Left colon (tissue), 2 donors: Measurements from ENCODE around the gene CXCL13. TPM values are rescaled to one million over a fixed set of nuclear protein-coding genes. Genes with fewer than 3 reads are reported as not detected.
A peak's percentile ranks its signal among the peaks of the same experiment; 100 is the strongest.
"Not testable (repeated sequence)": the region's sequence is repeated elsewhere in the genome, so short reads cannot be mapped to it uniquely, and the experiment has no call there.

ENCODE experiments used
- ATAC-seq: fragments of 200-7000 bp; cut with Tn5 transposase; one replicate; pipeline ENCODE4 v1.9.1; 2020; ENCODE audit warnings: mild to moderate bottlenecking, moderate library complexity
- DNase-seq, 2 donors: peaks; one replicate each; pipeline ENCODE4 v3.0.0-alpha.2; 2020
- intact Hi-C, 2 donors: fragments of 100-400 bp; cut with DNase I in 1 of 2; cut with micrococcal nuclease in 1 of 2; formaldehyde crosslinking; loops; one replicate each; pipeline versions ENCODE4 v1.11.2 to v1.14.0; 2022; cut with DNase I, micrococcal nuclease
- long read RNA-seq: library from polyadenylated mRNA; unstranded; transcript quantifications from one replicate; pipeline ENCODE4 v2.0.0, GENCODE V29; 2021
- total RNA-seq, 2 donors: library from RNA; stranded (reverse); fragmentation: NEBNext Ultra II Directional; extraction: Animal tissue kit (Norgen Biotek cat#: 25700); gene quantifications; one replicate each; pipeline ENCODE4 v1.2.1, GENCODE V29; 2021
- donor health status: DM: no; HTN: no; CAD: no.
- donor health status: DM: yes; HTN: yes; CAD: no.

CXCL13 gene
- total RNA-seq = under 1 TPM; 0.24 to 0.42 TPM
- long read RNA-seq, partial matches to known transcripts = 0 of 1 reads
- long read RNA-seq, other reads (novel, unspliced or antisense) = 1 of 1 reads

DNA sequence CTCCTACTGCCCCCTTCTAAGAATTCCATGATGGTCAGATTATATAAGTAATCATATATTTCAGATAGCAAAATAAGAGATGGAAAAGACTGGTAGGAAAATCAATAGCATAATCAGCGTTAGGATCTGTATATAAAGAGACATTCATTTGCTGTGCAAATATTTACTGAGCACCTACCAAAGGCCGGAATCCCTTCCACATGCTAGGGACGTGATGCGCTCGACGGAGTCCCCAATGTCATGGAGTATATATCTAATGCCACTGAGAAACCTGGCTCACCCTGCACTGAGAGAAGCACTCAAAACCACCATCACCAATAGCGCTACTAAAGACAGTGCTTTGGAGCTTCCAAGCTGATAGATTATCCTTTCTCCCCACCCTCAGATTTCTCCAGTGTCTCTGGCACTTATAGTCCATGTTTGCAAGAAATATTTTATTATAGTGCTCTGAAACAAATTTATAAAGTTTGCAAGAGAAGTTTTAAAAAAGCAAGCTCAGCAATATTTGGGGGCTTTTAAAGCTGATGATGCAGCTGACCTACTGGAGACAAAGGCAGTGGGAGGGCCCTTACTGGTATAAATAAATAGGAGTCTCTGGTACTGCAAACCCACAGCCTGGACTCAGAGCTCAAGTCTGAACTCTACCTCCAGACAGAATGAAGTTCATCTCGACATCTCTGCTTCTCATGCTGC lies at the start of gene CXCL13:
TSS of gene CXCL13 (plus strand) at position 611 of the 693 bp plus-strand sequence. CDS start at position 657, 46 bp downstream.
- DNase-seq = no peak
- intact Hi-C loops = no loop called here
- ATAC-seq = no peak

- DNase-seq = no peak
- ATAC-seq = peak; percentile 89
- intact Hi-C loops = no loop called here
Measured at GRCh38 chr4:77560170-77560569, 45.5 kb upstream of the CXCL13 start.

DNA sequence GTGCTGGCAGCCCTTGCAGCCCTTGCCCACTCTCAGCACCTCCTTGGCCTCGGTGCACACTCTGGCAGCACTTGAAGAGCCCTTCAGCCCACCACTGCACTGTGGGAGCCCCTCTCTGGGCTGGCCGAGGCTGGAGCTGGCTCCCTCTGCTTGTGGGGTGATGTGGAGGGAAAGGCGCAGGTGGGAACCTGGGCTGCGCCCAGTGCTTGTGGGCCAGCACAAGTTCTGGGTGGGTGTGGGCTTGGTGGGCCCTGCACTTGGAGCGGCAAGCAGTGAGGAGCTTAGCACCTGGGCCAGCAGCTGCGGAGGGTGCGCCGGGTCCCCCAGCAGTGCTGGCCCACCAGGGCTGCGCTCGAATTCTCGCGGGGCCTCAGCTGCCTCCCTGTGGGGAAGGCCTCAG lies 43.9 kb upstream of the CXCL13 start:
- DNase-seq, intact Hi-C loops, ATAC-seq: not testable (repeated sequence)

- intact Hi-C loops = no loop called here
- DNase-seq (peak; percentile 15 to 67), ATAC-seq (peak; percentile 78)
Measured at GRCh38 chr4:77564231-77564630, 41.4 kb upstream of the CXCL13 start.

- DNase-seq (no peak), ATAC-seq (no peak)
- intact Hi-C loops = no loop called here
Measured at GRCh38 chr4:77566148-77566547, 39.5 kb upstream of the CXCL13 start.

- intact Hi-C loops = no loop called here
- ATAC-seq = no peak
- no peak for DNase-seq
Measured at GRCh38 chr4:77567549-77567948, 38.1 kb upstream of the CXCL13 start.

DNA sequence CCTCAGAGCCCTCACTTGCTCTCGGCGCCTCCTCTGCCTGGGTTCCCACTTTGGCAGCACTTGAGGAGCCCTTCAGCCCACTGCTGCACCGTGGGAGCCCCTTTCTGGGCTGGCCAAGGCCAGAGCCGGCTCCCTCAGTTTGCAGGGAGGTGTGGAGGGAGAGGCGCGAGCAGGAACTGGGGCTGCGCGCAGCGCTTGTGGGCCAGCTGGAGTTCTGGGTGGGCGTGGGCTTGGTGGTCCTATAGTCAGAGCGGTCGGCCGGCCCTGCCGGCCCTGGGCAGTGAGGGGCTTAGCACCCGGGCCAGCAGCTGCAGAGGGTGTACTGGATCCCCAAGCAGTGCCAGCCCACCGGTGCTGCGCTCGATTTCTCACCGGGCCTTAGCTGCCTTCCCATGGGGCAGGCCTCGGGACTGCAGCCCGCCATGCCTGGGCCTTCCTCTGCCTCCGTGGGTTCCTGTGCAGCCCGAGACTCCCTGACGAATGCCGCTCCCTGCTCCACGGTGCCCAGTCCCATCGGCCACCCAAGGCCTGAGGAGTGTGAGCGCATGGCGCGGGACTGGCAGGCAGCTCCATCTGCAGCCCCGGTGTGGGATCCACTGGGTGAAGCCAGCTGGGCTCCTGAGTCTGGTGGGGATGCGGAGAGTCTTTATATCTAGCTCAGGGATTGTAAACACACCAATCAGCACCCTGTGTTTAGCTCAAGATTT lies 35.0 kb upstream of the CXCL13 start:
- DNase-seq, intact Hi-C loops, ATAC-seq: not testable (repeated sequence)

GRCh38 chr4:77576351-77576750 lies 29.3 kb upstream of the CXCL13 start:
- DNase-seq (no peak), ATAC-seq (no peak)
- intact Hi-C loops = no loop called here

DNA sequence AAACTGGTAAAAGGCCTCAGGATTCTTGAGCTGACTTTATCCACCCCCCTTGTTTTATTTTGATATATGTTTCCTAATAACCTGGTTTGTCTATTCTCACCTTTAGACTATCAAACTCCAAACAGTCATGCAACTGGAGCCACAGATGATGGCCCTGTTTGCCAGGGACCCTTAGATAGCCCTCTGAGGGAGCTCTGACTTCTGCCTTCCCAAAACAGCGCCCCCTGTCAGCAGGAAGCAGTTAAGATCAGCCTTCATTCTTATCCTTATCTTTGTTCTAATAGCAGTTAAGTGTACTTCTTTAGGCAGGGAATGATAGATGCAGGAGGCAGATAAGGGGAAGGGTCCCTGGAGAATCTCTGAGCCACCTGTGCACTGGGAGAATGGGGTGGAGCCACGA lies 27.5 kb upstream of the CXCL13 start:
- no peak for ATAC-seq
- intact Hi-C loops = no loop called here
- DNase-seq = no peak

DNA sequence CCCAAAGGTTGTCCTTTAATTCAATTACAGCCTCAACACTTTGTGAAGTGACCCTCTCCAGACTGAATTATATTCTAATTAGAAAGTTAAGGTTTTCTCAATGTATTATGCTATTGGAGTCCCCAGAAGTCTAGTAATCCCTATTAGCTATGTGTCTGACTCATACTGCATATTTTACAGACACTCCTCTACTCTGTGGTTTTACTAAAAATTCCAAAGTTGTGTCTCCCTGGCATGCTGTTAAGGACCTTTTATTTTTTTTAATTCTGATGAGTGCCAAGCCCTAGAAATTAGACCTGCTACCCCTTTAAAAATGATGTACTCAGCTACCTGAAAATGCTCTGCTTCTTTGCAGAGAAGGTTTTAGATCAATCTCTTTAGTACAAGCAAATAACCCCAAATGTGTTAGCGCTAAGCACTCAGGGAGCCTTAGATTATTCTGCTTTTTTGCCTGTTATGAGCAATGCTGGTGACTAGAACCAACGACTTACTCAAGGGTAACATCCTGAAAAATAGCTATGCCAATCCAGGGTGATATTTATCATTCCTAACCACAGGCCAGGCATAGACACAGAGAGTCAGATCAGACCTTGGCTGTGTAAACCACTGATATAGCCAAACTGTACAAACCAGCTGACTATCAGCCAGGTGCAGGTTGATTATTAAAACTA lies 26.1 kb upstream of the CXCL13 start:
- intact Hi-C loops = no loop called here
- ATAC-seq = no peak
- no peak for DNase-seq

DNA sequence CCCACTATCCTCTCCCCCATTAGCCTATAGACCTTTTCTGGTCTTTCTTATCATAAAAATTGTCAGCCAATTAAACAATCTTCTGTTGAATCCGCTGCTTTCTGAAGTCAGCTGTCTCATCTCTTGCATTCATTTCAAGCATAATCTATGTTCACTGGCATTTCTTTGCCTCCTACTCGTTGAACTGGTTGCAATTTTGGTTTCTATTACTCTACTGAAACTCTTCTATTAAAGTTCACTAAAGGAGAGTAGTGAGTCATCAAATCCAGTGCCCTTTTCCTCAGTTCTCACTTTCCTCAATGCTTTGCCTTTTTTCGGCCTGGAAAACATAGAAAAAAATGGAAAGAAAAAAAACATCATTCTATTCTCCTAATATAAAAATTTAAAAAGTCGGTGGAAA lies 23.9 kb upstream of the CXCL13 start:
- no peak for ATAC-seq
- no peak for DNase-seq
- intact Hi-C loops = no loop called here

DNA sequence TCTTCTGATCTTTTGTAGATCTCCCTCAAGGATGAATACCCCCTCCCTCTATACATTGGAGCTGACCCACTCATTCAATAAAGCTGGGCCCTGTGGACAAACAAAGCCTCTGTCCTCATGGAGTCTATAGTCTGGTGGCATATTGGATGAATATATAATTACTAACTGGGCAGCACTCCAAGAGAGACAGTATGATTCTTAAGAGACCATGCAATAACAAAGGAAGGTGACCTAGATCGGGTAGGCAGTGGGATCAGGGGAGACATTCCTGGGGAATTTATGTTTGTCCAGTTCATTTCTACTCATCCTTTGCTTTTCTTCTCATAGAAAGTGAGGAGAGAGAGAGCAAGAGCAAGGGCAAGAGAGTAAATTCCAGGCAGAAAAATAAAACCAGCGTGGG lies 23.5 kb upstream of the CXCL13 start:
- no peak for DNase-seq
- ATAC-seq = no peak
- intact Hi-C loops = no loop called here

- no peak for DNase-seq
- intact Hi-C loops = no loop called here
Measured at GRCh38 chr4:77582711-77583110, 22.9 kb upstream of the CXCL13 start.

DNA sequence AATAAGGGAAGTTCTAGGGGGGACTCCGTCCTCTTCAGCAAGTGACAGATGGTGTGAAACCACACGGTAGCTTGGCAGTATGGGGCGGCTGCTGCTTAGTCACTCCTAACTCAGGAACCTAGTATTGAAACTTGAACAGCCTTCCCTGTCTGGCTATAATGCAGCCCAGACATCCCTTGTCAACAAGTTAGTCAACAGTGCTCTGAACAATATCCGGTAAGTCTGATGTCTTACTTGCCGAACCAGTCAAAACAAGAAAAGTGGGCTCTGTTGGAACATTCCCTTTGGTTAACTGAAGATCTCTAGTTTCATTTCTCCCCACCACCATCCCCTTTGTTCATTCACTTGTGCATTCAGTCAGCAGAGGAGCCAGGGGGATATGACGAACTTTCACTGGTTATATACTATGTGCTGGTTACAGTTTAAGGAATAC lies 18.7 kb upstream of the CXCL13 start:
- peak in 1 of 2 donors; percentile 13 for DNase-seq
- intact Hi-C loops = no loop called here
- ATAC-seq = no peak

More at GRCh38 chr4:77582711-77583110, 22.9 kb upstream of the CXCL13 start:
- no peak for ATAC-seq

- ATAC-seq = no peak
- intact Hi-C loops = no loop called here
Measured at GRCh38 chr4:77590482-77590881, 15.1 kb upstream of the CXCL13 start.

DNA sequence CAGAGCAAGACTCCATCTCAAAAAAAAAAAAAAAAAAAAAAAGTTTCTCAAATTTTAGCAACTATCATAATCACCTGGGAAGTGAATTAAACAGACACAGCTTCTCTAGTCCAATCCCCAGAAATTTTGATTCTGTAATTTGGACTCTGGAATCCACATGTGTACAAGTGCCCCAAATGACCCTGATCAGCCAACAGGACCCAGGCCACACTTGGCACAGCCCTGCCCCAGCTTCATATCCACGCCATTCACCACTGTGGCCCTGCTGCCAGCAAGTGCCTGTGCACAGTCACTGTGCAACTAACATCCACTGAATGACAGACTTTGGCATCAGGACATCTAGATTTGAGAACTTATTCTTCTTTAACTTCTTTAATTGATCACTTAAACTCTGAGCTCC lies 14.1 kb upstream of the CXCL13 start:
- no peak for ATAC-seq
- intact Hi-C loops = no loop called here
- no peak for DNase-seq

More at GRCh38 chr4:77590482-77590881, 15.1 kb upstream of the CXCL13 start:
- no peak for DNase-seq

DNA sequence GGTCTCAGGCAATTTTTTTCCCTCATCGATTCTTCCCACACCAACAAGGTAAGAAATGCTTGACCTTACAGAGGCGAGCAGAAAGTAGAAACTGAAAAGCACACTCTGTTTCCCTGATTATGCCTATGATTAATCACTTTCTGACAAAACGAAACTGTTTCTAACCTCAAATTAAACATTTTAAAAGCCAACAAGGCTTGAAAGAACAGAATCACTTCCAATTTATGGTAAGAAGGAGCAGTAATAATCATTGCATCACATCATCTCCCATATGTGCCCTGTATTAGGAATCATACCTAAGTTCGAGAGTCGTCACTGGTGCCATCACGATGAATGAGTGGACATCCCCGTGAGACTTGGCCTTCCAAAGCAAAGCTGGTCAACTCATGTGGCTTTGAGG lies 12.5 kb upstream of the CXCL13 start:
- intact Hi-C loops = no loop called here
- ATAC-seq = no peak
- no peak for DNase-seq

DNA sequence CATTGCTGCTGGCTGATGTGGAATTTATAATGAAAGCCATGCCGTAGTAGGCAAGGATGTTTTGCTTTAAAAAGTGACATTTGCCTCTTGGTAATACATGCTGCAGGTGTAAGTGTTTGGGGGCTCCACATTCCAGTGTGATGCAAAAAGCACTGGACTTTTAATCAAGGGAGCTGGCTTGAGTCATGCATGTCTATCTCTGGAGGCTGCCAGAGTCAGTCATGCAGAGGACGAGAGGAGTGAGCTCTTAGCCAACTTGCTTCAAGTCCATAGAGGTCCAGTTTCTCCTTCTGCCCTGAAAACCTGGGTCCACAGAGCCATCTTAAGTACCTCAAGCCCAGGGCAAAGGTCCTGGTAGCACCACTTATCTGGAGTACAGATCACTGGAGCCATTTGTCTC lies 11.6 kb upstream of the CXCL13 start:
- no peak for ATAC-seq
- intact Hi-C loops = no loop called here

DNA sequence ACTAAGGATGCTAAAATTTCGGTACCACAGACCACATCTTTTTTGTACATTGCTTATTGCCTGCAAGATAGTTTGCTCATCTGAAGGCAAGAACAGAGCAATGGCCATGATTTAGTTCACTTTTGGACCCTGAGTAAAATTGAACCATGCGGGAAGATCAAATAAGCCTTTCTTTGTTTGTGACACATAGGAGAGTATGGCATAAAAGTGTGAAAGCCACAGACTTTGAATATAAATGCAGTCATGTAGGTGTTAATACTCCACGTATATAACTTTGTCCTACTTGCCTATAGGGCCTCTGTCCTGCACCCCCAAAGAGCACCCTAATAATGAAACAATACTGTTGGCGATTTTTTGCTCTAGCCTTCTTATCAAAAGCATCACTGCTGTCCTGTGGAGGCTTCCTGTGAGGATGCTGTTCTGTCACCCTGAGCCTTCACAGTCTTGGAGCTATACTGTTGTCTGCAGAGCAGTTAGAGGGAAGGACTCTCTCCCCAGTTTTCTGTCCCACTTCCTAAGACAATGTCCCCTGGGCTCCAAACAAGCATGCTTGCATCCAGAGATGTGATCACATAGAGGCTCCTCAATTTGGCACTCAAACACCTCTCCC lies 10.2 kb upstream of the CXCL13 start:
- DNase-seq (no peak), ATAC-seq (no peak)
- intact Hi-C loops = no loop called here

More for the DNA sequence above, 11.6 kb upstream of the CXCL13 start:
- DNase-seq = no peak
